Gastrocnemius medialis (tissue), 4 donors: Measurements from ENCODE around the gene BAHCC1.

Source experiments
- CTCF ChIP-seq, 5 experiments: fragments of 450-650 bp in 3 of 5; fragments of 200-600 bp in 2 of 5; sonication (generic) in 2 of 5; IDR thresholded peaks in 4 of 5; conservative IDR thresholded peaks in 1 of 5; 1 replicate in 4 of 5; 2 replicates in 1 of 5; pipeline ENCODE4 v1.5.1; 2016 to 2019; ENCODE audit warnings: antibody characterized with exemption in 5 of 5, mild to moderate bottlenecking in 3 of 5, moderate library complexity in 3 of 5
- POLR2A ChIP-seq, 2 donors: fragments of 450-650 bp; IDR thresholded peaks; one replicate each; pipeline ENCODE4 v1.6.1; 2017; ENCODE audit warnings: antibody characterized with exemption in 2 of 2, mild to moderate bottlenecking in 2 of 2, moderate library complexity in 2 of 2

GRCh38 chr17:81470944-81471817, 75.9 kb downstream of the BAHCC1 start:
- TF ChIP-seq CTCF (IDR thresholded peaks at IDR 0.05 in 4 of 5, conservative IDR thresholded peaks at IDR 0.05 in 1 of 5), result no peak
- no peak for TF ChIP-seq POLR2A (IDR thresholded peaks at IDR 0.05)
